Measurements from ENCODE around the gene ABLIM1.

ABLIM1 gene

GRCh38 chr10:114545819-114546218 lies 112.3 kb downstream of the ABLIM1 start:
- no peak for DNase-seq (ENCODE audit: low spot score)

GRCh38 chr10:114545071-114545470 lies 113.0 kb downstream of the ABLIM1 start:
- DNase-seq (ENCODE audit: low spot score) = no peak

DNA sequence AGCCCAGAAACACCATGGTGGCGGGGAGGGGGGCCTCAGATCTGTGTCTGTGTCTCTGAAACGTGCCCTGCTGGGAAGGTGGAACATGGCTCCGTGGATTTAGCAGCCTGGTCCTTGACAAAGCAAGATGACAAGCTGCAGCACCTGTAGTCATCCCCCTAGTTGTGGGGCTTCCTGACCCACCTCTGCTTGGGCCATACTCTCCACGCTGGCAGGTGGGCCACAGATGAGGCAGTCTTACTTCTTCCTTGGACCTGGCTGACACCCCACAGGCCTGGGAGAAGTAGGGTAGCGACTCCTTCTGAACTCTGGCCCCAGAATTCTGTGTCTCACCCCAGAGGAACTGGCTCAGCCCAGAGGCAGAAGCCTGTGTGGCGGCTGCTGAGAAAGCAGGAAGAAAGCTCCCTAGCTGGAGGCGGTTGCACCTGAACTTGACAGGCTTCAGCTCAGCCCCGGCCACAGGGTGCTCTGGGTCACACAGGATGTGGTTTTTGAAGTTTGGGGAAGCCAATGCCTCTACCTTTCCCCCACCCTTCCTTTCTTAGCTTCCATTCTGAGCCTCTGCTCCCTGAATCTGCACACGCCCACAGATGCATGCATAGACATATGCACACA lies 113.9 kb downstream of the ABLIM1 start:
- no peak for DNase-seq (ENCODE audit: low spot score)

GRCh38 chr10:114543456-114543855 lies 114.6 kb downstream of the ABLIM1 start:
- DNase-seq (ENCODE audit: low spot score) = no peak

- no peak for DNase-seq (ENCODE audit: low spot score)
Measured at GRCh38 chr10:114542373-114542772, 115.7 kb downstream of the ABLIM1 start.

DNA sequence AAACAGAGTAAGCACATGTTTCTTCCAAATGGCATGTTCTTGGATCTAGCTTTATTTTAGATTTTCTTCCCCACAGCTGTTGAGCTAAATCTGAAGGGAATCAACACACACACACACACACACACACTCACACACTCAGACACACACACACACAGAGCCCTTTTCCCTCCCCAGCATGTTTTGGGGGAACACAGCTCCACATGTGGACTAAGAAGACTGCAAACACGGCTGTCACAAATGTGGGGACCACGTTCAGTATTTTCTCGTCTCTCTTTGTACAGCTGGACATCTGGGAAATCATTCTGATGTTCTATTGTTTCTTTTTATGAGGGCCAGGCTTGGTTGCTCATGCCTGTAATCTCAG lies 116.3 kb downstream of the ABLIM1 start:
- DNase-seq (ENCODE audit: low spot score) = no peak

GRCh38 chr10:114541081-114541796 lies 116.8 kb downstream of the ABLIM1 start:
- DNase-seq (ENCODE audit: low spot score) = peak; percentile 81

DNA sequence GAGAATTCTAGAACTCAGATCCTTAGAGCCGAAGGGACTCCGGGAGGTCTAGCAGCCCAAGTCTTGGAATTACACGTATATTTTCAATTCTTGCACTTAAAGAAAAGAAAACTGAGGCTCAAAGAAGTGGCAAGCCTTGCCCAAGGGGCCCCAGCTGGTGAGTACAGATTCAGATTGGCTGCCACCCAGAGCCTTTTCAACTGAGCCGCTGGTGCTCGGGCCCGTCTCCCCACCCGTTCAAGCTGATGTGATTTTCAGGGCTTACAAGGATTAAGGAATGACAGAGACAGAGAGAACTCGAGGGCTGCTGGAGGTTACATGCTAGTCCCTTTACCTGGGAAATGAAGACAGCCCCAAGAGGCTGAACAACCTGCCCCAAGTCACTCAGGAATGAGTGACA lies 117.8 kb downstream of the ABLIM1 start:
- no peak for DNase-seq (ENCODE audit: low spot score)

DNA sequence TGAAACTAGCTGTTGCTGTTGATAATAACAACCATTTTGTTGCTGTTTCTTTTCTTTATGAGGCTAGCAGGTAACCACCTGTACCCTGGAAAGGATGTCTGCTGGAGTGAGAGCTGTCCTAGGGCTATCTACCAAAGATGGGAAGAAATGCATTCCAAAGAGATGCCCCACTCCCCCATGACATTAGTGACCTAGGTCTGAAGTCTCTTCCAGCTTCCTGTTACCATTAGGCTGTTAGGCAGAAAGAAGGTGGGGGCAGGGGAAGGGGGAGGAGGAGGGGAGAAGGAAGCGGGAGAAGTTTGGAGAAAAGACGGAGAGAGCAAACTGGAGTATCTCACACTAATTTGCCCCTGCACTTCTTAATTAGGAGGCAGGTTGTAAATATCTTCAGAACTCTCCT lies 118.5 kb downstream of the ABLIM1 start:
- no peak for DNase-seq (ENCODE audit: low spot score)

GRCh38 chr10:114538181-114538906 lies 119.7 kb downstream of the ABLIM1 start:
- DNase-seq (ENCODE audit: low spot score) = no peak

GRCh38 chr10:114537736-114538135 lies 120.3 kb downstream of the ABLIM1 start:
- DNase-seq (ENCODE audit: low spot score) = no peak

DNA sequence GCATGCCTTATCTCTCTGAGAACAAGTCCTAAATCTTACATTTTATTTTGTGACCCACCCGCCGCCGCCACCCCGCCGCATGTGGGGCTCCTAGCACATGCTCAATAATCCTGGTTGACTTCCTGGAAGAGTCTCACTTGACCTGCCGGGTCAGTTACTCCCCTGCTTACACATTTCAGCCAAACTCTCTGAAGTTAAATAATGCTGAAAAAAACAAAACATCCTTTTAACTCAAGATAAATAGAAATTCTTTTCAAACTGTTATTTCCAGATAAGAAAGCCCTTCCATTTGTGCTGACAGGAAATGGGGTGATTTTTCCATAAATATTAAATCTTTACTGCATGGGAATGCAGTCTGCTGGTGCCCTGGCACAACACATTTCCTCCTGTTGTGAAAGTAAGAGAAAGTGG lies 123.5 kb downstream of the ABLIM1 start:
- DNase-seq (ENCODE audit: low spot score) = no peak

- DNase-seq (ENCODE audit: low spot score) = no peak
Measured at GRCh38 chr10:114532226-114532625, 125.8 kb downstream of the ABLIM1 start.

DNA sequence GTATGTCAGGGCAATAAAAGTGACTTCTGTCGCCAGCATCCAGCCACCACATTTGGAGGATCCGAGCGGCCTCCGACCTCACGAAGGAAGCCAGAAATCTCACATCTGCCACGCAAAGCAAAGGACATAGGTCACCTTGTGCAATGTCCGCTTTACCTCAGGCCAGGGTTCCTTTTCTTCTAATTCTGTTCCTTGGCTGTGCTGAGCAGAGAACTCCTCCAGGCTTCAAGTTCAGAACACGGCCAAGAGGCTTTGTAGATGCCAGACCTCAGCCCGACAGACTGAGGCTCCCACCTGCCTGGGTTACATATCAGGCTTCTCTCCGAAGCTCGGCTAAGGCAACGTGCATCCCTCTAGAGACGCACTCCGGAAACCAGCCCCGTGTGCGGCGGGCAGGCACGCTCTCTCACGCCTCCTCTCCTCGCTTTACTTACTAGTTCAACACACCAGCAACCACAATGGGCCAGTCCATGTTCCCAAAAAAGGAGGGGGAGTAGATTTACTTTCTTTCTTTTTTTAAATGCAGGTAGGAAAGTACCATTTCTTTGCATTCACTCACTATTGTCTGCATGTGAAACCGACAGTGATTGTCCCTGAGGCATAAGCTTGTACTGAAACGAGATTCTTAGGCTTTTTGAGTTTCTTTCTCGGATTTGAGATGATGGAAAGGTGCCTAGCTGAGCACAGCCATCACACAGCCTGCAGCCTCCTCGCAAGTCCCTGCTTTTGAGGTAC lies 131.4 kb downstream of the ABLIM1 start:
- peak; percentile 88 for DNase-seq (ENCODE audit: low spot score)

- no peak for DNase-seq (ENCODE audit: low spot score)
Measured at GRCh38 chr10:114526126-114526503, 132.0 kb downstream of the ABLIM1 start.

- DNase-seq (ENCODE audit: low spot score) = no peak
Measured at GRCh38 chr10:114525368-114525949, 132.6 kb downstream of the ABLIM1 start.

DNA sequence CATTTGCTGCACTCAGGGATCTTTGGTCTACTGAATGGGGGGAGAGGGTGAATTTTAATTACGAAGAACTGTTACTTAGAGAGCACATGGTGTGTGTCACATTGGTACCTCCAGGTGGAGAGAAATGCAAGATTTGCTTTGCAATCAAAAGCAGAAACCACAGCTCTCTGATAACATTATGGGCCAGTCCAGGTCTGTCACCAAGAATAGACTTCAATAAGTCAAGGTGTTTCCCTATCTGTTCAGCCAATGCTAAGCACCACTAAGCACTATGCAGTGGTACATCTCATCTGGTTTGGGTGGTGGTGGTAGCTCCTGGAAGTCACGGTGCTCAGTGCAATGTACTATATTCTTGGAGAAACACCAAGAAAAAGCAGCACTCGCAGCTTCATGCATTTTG lies 134.2 kb downstream of the ABLIM1 start:
- no peak for DNase-seq (ENCODE audit: low spot score)

GRCh38 chr10:114521255-114521654 lies 136.8 kb downstream of the ABLIM1 start:
- DNase-seq (ENCODE audit: low spot score) = no peak

GRCh38 chr10:114520453-114520852 lies 137.6 kb downstream of the ABLIM1 start:
- no peak for DNase-seq (ENCODE audit: low spot score)

- no peak for DNase-seq (ENCODE audit: low spot score)
Measured at GRCh38 chr10:114519756-114520293, 138.2 kb downstream of the ABLIM1 start.

- no peak for DNase-seq (ENCODE audit: low spot score)
Measured at GRCh38 chr10:114519306-114519669, 138.8 kb downstream of the ABLIM1 start.

Data from left forelimb (tissue), 1 donor.